HEK293T (cell line): ENCODE measurements around the gene CDT1.

Source experiments
- CTCF ChIA-PET: fragments of 350-600 bp; formaldehyde crosslinking; extraction: SDS; loops from one replicate; lab custom pipeline; 2021; ENCODE audit warnings: antibody characterized with exemption, inconsistent platforms; lab: Yijun Ruan, JAX
- POLR2A ChIA-PET: fragments of 350-600 bp; formaldehyde crosslinking; extraction: SDS; loops from one replicate; lab custom pipeline; 2020; ENCODE audit warnings: antibody characterized with exemption, inconsistent platforms; lab: Yijun Ruan, JAX
- DNase-seq: peaks from one replicate; pipeline ENCODE4 v3.0.0; 2012; ENCODE audit warnings: mixed read lengths; ENCODE audit errors: extremely low spot score
- ARNT ChIP-seq: fragments of 450-650 bp; IDR thresholded peaks from 2 replicates; pipeline ENCODE4 v1.6.1; 2017; ENCODE audit warnings: mild to moderate bottlenecking
- BHLHE40 ChIP-seq: fragments of 450-650 bp; IDR thresholded peaks from 2 replicates; pipeline ENCODE4 v1.6.1; 2016; ENCODE audit warnings: mild to moderate bottlenecking, moderate library complexity, borderline replicate concordance
- CTBP1 ChIP-seq: fragments of 450-650 bp; IDR thresholded peaks from 2 replicates; pipeline ENCODE4 v1.6.1; 2016; ENCODE audit warnings: borderline replicate concordance
- ELF4 ChIP-seq: fragments of 450-650 bp; IDR thresholded peaks from 2 replicates; pipeline ENCODE4 v1.6.1; 2017; ENCODE audit warnings: antibody characterized with exemption
- FOXA1 ChIP-seq: fragments of 450-650 bp; IDR thresholded peaks from 2 replicates; pipeline ENCODE4 v1.6.1; 2016; ENCODE audit warnings: mild to moderate bottlenecking
- FOXK2 ChIP-seq: fragments of 450-650 bp; IDR thresholded peaks from 2 replicates; pipeline ENCODE4 v1.6.1; 2016; ENCODE audit warnings: mild to moderate bottlenecking
- FOXM1 ChIP-seq: fragments of 450-650 bp; IDR thresholded peaks from 2 replicates; pipeline ENCODE4 v1.6.1; 2017; ENCODE audit warnings: mild to moderate bottlenecking, borderline replicate concordance
- HDGF ChIP-seq: fragments of 450-650 bp; IDR thresholded peaks from 2 replicates; pipeline ENCODE4 v1.6.1; 2017; ENCODE audit warnings: antibody characterized with exemption, borderline replicate concordance
- L3MBTL2 ChIP-seq: fragments of 450-650 bp; conservative IDR thresholded peaks from 2 replicates; pipeline ENCODE4 v1.6.1; 2016; ENCODE audit warnings: mild to moderate bottlenecking
- LEF1 ChIP-seq: fragments of 450-650 bp; IDR thresholded peaks from 2 replicates; pipeline ENCODE4 v1.6.1; 2017; ENCODE audit warnings: mild to moderate bottlenecking, borderline replicate concordance
- NFRKB ChIP-seq: fragments of 450-650 bp; IDR thresholded peaks from 2 replicates; pipeline ENCODE4 v1.6.1; 2016; ENCODE audit warnings: mild to moderate bottlenecking, moderate library complexity
- PKNOX1 ChIP-seq: fragments of 450-650 bp; IDR thresholded peaks from 2 replicates; pipeline ENCODE4 v1.6.1; 2016
- SP1 ChIP-seq: fragments of 450-650 bp; IDR thresholded peaks from 2 replicates; pipeline ENCODE4 v1.6.1; 2017
- SUZ12 ChIP-seq: fragments of 450-650 bp; IDR thresholded peaks from 2 replicates; pipeline ENCODE4 v1.6.1; 2016; ENCODE audit warnings: mild to moderate bottlenecking
- TARDBP ChIP-seq: fragments of 450-650 bp; IDR thresholded peaks from 2 replicates; pipeline ENCODE4 v1.6.1; 2016
- ZNF384 ChIP-seq: fragments of 450-650 bp; IDR thresholded peaks from 2 replicates; pipeline ENCODE4 v1.6.1; 2016

CDT1 gene

GRCh38 chr16:88803264-88803987, at the start of gene CDT1:
Gene CDT1, plus strand, starts transcription at chr16:88803789. Its CDS starts 43 bp downstream, at chr16:88803832.
- CTCF ChIA-PET: interaction anchor here (1.0 kb wide), 1 partner anchor 66 kb away, joined by 3 read pairs; no protein-coding TSS in a partner anchor
- peak; percentile 96 for DNase-seq
- TF ChIP-seq NFRKB (no peak), SUZ12 (no peak), L3MBTL2 (0 out of 2 replicates have a peak, but pooled peaks have one; percentile 9), ZNF384 (no peak), ARNT (0 out of 2 replicates have a peak, but pooled peaks have one; percentile 10), TARDBP (peak; percentile 92), ELF4 (no peak)
- POLR2A ChIA-PET: interaction anchor here (1.0 to 2.4 kb wide), 7 partner anchors 9 to 128 kb away, joined by 3 to 13 read pairs (median 3); partner anchors contain the start of genes APRT and PIEZO1

GRCh38 chr16:88754109-88754911, 49.3 kb upstream of the CDT1 start:
- DNase-seq: no peak
- ChIA-PET POLR2A (interaction anchor here (1.5 to 1.8 kb wide), 2 partner anchors 10 to 16 kb away, joined by 3 to 7 read pairs; no protein-coding TSS in a partner anchor), CTCF (interaction anchor here (0.6 to 1.8 kb wide), 4 partner anchors 11 to 183 kb away, joined by 3 to 7 read pairs (median 4); no protein-coding TSS in a partner anchor)
- TF ChIP-seq SUZ12 (no peak), ARNT (no peak), FOXM1 (no peak), CTBP1 (no peak), NFRKB (no peak), SP1 (no peak), TARDBP (no peak), PKNOX1 (no peak), BHLHE40 (no peak), ELF4 (no peak)

GRCh38 chr16:88754912-88755744, 48.5 kb upstream of the CDT1 start:
- TF ChIP-seq SUZ12: no peak
- TF ChIP-seq FOXA1: no peak
- TF ChIP-seq BHLHE40: no peak
- no peak for TF ChIP-seq LEF1
- TF ChIP-seq FOXK2: no peak
- no peak for TF ChIP-seq CTBP1
- TF ChIP-seq TARDBP: no peak
- no peak for TF ChIP-seq FOXM1
- TF ChIP-seq HDGF: no peak
- no peak for TF ChIP-seq ELF4
- no peak for TF ChIP-seq ZNF384
- TF ChIP-seq SP1: no peak
- TF ChIP-seq ARNT: no peak
- TF ChIP-seq L3MBTL2: no peak
- TF ChIP-seq PKNOX1: no peak
- TF ChIP-seq NFRKB: no peak
- CTCF ChIA-PET: interaction anchor here (0.7 to 1.8 kb wide), 5 partner anchors 18 to 376 kb away, joined by 3 to 7 read pairs (median 5); no protein-coding TSS in a partner anchor
- POLR2A ChIA-PET: interaction anchor here (1.0 to 1.8 kb wide), 3 partner anchors 9 to 54 kb away, joined by 3 to 7 read pairs (median 3); no protein-coding TSS in a partner anchor
- DNase-seq: peak; percentile 42

GRCh38 chr16:88755745-88756443, 47.7 kb upstream of the CDT1 start:
- TF ChIP-seq PKNOX1 (no peak), LEF1 (no peak), ELF4 (no peak), FOXK2 (no peak), SUZ12 (no peak)
- DNase-seq: no peak
- ChIA-PET POLR2A (interaction anchor here (1.0 kb wide), 1 partner anchor 54 kb away, joined by 3 read pairs; no protein-coding TSS in a partner anchor), CTCF (interaction anchor here (0.7 to 1.8 kb wide), 3 partner anchors 18 to 375 kb away, joined by 3 to 7 read pairs (median 5); no protein-coding TSS in a partner anchor)
